Measurements from ENCODE around the gene CHCHD10.
A peak's percentile ranks its signal among the peaks of the same experiment; 100 is the strongest.

The CHCHD10 gene

GRCh38 chr22:23767673-23768548 is at the start of gene CHCHD10:
TSS of gene CHCHD10 (minus strand) at chr22:23767972. CDS start at chr22:23767874, 98 bp downstream.
- DNase-seq (ENCODE audit: low read depth in 2 of 3, low spot score in 2 of 3) = peak; percentile 64 to 72 (median 65)

GRCh38 chr22:23817146-23817545 is 49.4 kb upstream of the CHCHD10 start:
- DNase-seq (ENCODE audit: low read depth in 2 of 3, low spot score in 2 of 3) = no peak

GRCh38 chr22:23816156-23816976 is 48.6 kb upstream of the CHCHD10 start:
- DNase-seq (ENCODE audit: low read depth in 2 of 3, low spot score in 2 of 3) = no peak

- DNase-seq (ENCODE audit: low read depth in 2 of 3, low spot score in 2 of 3) = no peak
These were observed 47.9 kb upstream of the CHCHD10 start for GRCh38 chr22:23815541-23816155.

- DNase-seq (ENCODE audit: low read depth in 2 of 3, low spot score in 2 of 3) = no peak
These were observed 44.6 kb upstream of the CHCHD10 start for GRCh38 chr22:23812378-23812777.

- DNase-seq (ENCODE audit: low read depth in 2 of 3, low spot score in 2 of 3) = no peak
These were observed 39.1 kb upstream of the CHCHD10 start for GRCh38 chr22:23806837-23807236.

- DNase-seq (ENCODE audit: low read depth in 2 of 3, low spot score in 2 of 3) = no peak
These were observed 37.1 kb upstream of the CHCHD10 start for GRCh38 chr22:23804781-23805291.

GRCh38 chr22:23803001-23803819 is 35.4 kb upstream of the CHCHD10 start:
- DNase-seq (ENCODE audit: low read depth in 2 of 3, low spot score in 2 of 3) = no peak

- no peak for DNase-seq (ENCODE audit: low read depth in 2 of 3, low spot score in 2 of 3)
These were observed 34.2 kb upstream of the CHCHD10 start for GRCh38 chr22:23801886-23802377.

- DNase-seq (ENCODE audit: low read depth in 2 of 3, low spot score in 2 of 3) = no peak
These were observed 33.6 kb upstream of the CHCHD10 start for GRCh38 chr22:23801238-23801821.

GRCh38 chr22:23800297-23801237 is 32.8 kb upstream of the CHCHD10 start:
- DNase-seq (ENCODE audit: low read depth in 2 of 3, low spot score in 2 of 3) = no peak

GRCh38 chr22:23796461-23796860 is 28.7 kb upstream of the CHCHD10 start:
- no peak for DNase-seq (ENCODE audit: low read depth in 2 of 3, low spot score in 2 of 3)

- DNase-seq (ENCODE audit: low read depth in 2 of 3, low spot score in 2 of 3) = no peak
These were observed 25.6 kb upstream of the CHCHD10 start for GRCh38 chr22:23793326-23793725.

GRCh38 chr22:23791738-23792645 is 24.2 kb upstream of the CHCHD10 start:
- no peak for DNase-seq (ENCODE audit: low read depth in 2 of 3, low spot score in 2 of 3)

GRCh38 chr22:23790819-23791737 is 23.3 kb upstream of the CHCHD10 start:
- DNase-seq (ENCODE audit: low read depth in 2 of 3, low spot score in 2 of 3) = no peak

GRCh38 chr22:23789638-23790037 is 21.9 kb upstream of the CHCHD10 start:
- no peak for DNase-seq (ENCODE audit: low read depth in 2 of 3, low spot score in 2 of 3)

- DNase-seq (ENCODE audit: low read depth in 2 of 3, low spot score in 2 of 3) = no peak
These were observed 21.3 kb upstream of the CHCHD10 start for GRCh38 chr22:23789121-23789520.
